WTC11 (cell line): ENCODE results near the gene PNMA6E. TPM values are rescaled to one million over a fixed set of nuclear protein-coding genes. Genes with fewer than 3 reads are reported as not detected.

Experiments used
- ATAC-seq: fragments of 200-7000 bp; cut with Tn5 transposase; 2 replicates; pipeline ENCODE4 v1.10.0; 2021; ENCODE audit warnings: mild to moderate bottlenecking, moderate library complexity
- CTCF ChIA-PET: fragments of 300-600 bp; sonication (Branson Sonifier 250); formaldehyde crosslinking; loops from one replicate; lab custom pipeline; 2021; ENCODE audit warnings: antibody characterized with exemption; lab: Charles Lee
- POLR2A ChIA-PET: fragments of 350-600 bp; sonication (Branson Sonifier 250); formaldehyde crosslinking; loops from one replicate; lab custom pipeline; 2021; ENCODE audit warnings: antibody characterized with exemption; lab: Charles Lee
- DNase-seq: peaks from one replicate; pipeline ENCODE4 v3.0.0; 2021; ENCODE audit warnings: low spot score
- H3K27ac Mint-ChIP-seq: 2 replicates; pipeline ENCODE4 v1.8.0; 2021; ENCODE audit warnings: mixed read lengths
- H3K27me3 Mint-ChIP-seq: 2 replicates; pipeline ENCODE4 v1.8.0; 2021; ENCODE audit warnings: low read depth, mild to moderate bottlenecking, moderate library complexity, mixed read lengths
- H3K36me3 Mint-ChIP-seq: 2 replicates; pipeline ENCODE4 v1.8.0; 2021; ENCODE audit warnings: mixed read lengths
- H3K4me1 Mint-ChIP-seq: 2 replicates; pipeline ENCODE4 v1.8.0; 2022; ENCODE audit warnings: mixed read lengths
- H3K4me3 Mint-ChIP-seq: 2 replicates; pipeline ENCODE4 v1.8.0; 2021; ENCODE audit warnings: mild to moderate bottlenecking, moderate library complexity, mixed read lengths
- H3K9me3 Mint-ChIP-seq: 2 replicates; pipeline ENCODE4 v1.8.0; 2021; ENCODE audit warnings: mixed read lengths
- CREB1 ChIP-seq: sonication (generic); formaldehyde crosslinking; IDR thresholded peaks from 2 replicates; pipeline ENCODE4 v1.8.0; 2023; ENCODE audit warnings: mild to moderate bottlenecking, missing genetic modification reagents
- CREM ChIP-seq: sonication (generic); formaldehyde crosslinking; IDR thresholded peaks from 2 replicates; pipeline ENCODE4 v1.8.1; 2022; ENCODE audit warnings: mild to moderate bottlenecking, missing genetic modification reagents, moderate library complexity
- EMX1 ChIP-seq: fragments of 250-450 bp; sonication (Bioruptor Pico); IDR thresholded peaks from 2 replicates; pipeline ENCODE4 v1.8.0; 2021; ENCODE audit warnings: mild to moderate bottlenecking
- ESRRA ChIP-seq: sonication (generic); formaldehyde crosslinking; IDR thresholded peaks from 2 replicates; pipeline ENCODE4 v1.8.1; 2022; ENCODE audit warnings: mild to moderate bottlenecking, missing genetic modification reagents, borderline replicate concordance
- FOXJ3 ChIP-seq: sonication (generic); formaldehyde crosslinking; IDR thresholded peaks from 2 replicates; pipeline ENCODE4 v1.9.0; 2021; ENCODE audit warnings: missing genetic modification reagents, mild to moderate bottlenecking, borderline replicate concordance
- IRF2 ChIP-seq: sonication (generic); formaldehyde crosslinking; IDR thresholded peaks from 2 replicates; pipeline ENCODE4 v1.8.0; 2022; ENCODE audit warnings: low read depth, missing genetic modification reagents, borderline replicate concordance
- JUN ChIP-seq: sonication (generic); formaldehyde crosslinking; IDR thresholded peaks from 2 replicates; pipeline ENCODE4 v1.8.0; 2023; ENCODE audit warnings: mild to moderate bottlenecking, missing genetic modification reagents
- NFATC4 ChIP-seq: fragments of 250-450 bp; sonication (Bioruptor Pico); IDR thresholded peaks from 2 replicates; pipeline ENCODE4 v1.9.0; 2021; ENCODE audit warnings: mild to moderate bottlenecking
- RELA ChIP-seq: sonication (generic); formaldehyde crosslinking; IDR thresholded peaks from 2 replicates; pipeline ENCODE4 v1.8.1; 2022; ENCODE audit warnings: missing genetic modification reagents, mild to moderate bottlenecking, borderline replicate concordance
- TCF7 ChIP-seq: sonication (generic); formaldehyde crosslinking; IDR thresholded peaks from 2 replicates; pipeline ENCODE4 v1.8.0; 2022; ENCODE audit warnings: mild to moderate bottlenecking, low read depth, missing genetic modification reagents, moderate library complexity
- TEAD1 ChIP-seq: sonication (generic); formaldehyde crosslinking; IDR thresholded peaks from 2 replicates; pipeline ENCODE4 v1.8.0; 2022; ENCODE audit warnings: mild to moderate bottlenecking, missing genetic modification reagents
- USF2 ChIP-seq: sonication (generic); formaldehyde crosslinking; IDR thresholded peaks from 2 replicates; pipeline ENCODE4 v1.8.1; 2023; ENCODE audit warnings: mild to moderate bottlenecking, missing genetic modification reagents, moderate library complexity
- ZMAT4 ChIP-seq: fragments of 250-450 bp; sonication (Bioruptor Pico); IDR thresholded peaks from 2 replicates; pipeline ENCODE4 v1.9.0; 2021; ENCODE audit warnings: mild to moderate bottlenecking
- ZNF219 ChIP-seq: sonication (generic); formaldehyde crosslinking; IDR thresholded peaks from 2 replicates; pipeline ENCODE4 v1.8.0; 2023; ENCODE audit warnings: missing genetic modification reagents, mild to moderate bottlenecking, borderline replicate concordance
- ZNF232 ChIP-seq: sonication (generic); formaldehyde crosslinking; IDR thresholded peaks from 2 replicates; pipeline ENCODE4 v1.8.0; 2022; ENCODE audit warnings: mild to moderate bottlenecking, missing genetic modification reagents
- ZNF317 ChIP-seq: sonication (generic); formaldehyde crosslinking; IDR thresholded peaks from 2 replicates; pipeline ENCODE4 v1.8.1; 2023; ENCODE audit warnings: low read depth, mild to moderate bottlenecking, moderate library complexity, missing genetic modification reagents, borderline replicate concordance
- ZNF396 ChIP-seq: fragments of 250-450 bp; sonication (Bioruptor Pico); IDR thresholded peaks from 2 replicates; pipeline ENCODE4 v1.8.0; 2021; ENCODE audit warnings: mild to moderate bottlenecking, moderate library complexity, borderline replicate concordance
- ZSCAN18 ChIP-seq: fragments of 250-450 bp; sonication (Bioruptor Pico); IDR thresholded peaks from 2 replicates; pipeline ENCODE4 v2.1.2; 2022; ENCODE audit warnings: mild to moderate bottlenecking, moderate library complexity
- total RNA-seq: library from RNA; stranded (reverse); gene quantifications from 3 replicates; pipeline ENCODE4 v1.2.3, GENCODE V29; 2021
- TF ChIP-seq, protein P1 (sequence below): sonication (generic); formaldehyde crosslinking; IDR thresholded peaks from 2 replicates; pipeline ENCODE4 v1.8.0; 2023; ENCODE audit warnings: missing genetic modification reagents, mild to moderate bottlenecking, borderline replicate concordance
- TF ChIP-seq, protein P2 (sequence below): sonication (generic); formaldehyde crosslinking; IDR thresholded peaks from 2 replicates; pipeline ENCODE4 v1.8.1; 2023; ENCODE audit warnings: mild to moderate bottlenecking, missing genetic modification reagents
- TF ChIP-seq, protein P3 (sequence below): sonication (generic); formaldehyde crosslinking; IDR thresholded peaks from 2 replicates; pipeline ENCODE4 v1.8.1; 2022; ENCODE audit warnings: mild to moderate bottlenecking, moderate library complexity, missing genetic modification reagents
- TF ChIP-seq, protein P4 (sequence below): sonication (generic); formaldehyde crosslinking; IDR thresholded peaks from 2 replicates; pipeline ENCODE4 v1.8.0; 2022; ENCODE audit warnings: mild to moderate bottlenecking, missing genetic modification reagents

Gene PNMA6E
- total RNA-seq, 1 experiment from 2014 or later = not detected

- no peaks in the 10 kb centered on the region for H3K4me1 Mint-ChIP-seq
- H3K36me3 Mint-ChIP-seq = no peaks in the 10 kb centered on the region
- peaks cover 3% of the 10 kb centered on the region; the same call in 1 of the 2 replicates for H3K9me3 Mint-ChIP-seq
- CTCF ChIA-PET = no interaction called here
- no peak overlapping the region for H3K27ac Mint-ChIP-seq
- peaks cover 3% of the 10 kb centered on the region for H3K27me3 Mint-ChIP-seq
- ATAC-seq (no peak), DNase-seq (no peak)
- no peak overlapping the region for H3K4me3 Mint-ChIP-seq
- TF ChIP-seq ESRRA (CRISPR knock-in tag) (no peak), JUN (CRISPR knock-in tag) (no peak), RELA (no peak), NFATC4 (no peak), TEAD1 (CRISPR knock-in tag) (no peak), ZMAT4 (no peak), CREM (CRISPR knock-in tag) (no peak), ZNF232 (no peak), EMX1 (CRISPR knock-in tag) (no peak), FOXJ3 (no peak)
- TF ChIP-seq, protein P1, sequence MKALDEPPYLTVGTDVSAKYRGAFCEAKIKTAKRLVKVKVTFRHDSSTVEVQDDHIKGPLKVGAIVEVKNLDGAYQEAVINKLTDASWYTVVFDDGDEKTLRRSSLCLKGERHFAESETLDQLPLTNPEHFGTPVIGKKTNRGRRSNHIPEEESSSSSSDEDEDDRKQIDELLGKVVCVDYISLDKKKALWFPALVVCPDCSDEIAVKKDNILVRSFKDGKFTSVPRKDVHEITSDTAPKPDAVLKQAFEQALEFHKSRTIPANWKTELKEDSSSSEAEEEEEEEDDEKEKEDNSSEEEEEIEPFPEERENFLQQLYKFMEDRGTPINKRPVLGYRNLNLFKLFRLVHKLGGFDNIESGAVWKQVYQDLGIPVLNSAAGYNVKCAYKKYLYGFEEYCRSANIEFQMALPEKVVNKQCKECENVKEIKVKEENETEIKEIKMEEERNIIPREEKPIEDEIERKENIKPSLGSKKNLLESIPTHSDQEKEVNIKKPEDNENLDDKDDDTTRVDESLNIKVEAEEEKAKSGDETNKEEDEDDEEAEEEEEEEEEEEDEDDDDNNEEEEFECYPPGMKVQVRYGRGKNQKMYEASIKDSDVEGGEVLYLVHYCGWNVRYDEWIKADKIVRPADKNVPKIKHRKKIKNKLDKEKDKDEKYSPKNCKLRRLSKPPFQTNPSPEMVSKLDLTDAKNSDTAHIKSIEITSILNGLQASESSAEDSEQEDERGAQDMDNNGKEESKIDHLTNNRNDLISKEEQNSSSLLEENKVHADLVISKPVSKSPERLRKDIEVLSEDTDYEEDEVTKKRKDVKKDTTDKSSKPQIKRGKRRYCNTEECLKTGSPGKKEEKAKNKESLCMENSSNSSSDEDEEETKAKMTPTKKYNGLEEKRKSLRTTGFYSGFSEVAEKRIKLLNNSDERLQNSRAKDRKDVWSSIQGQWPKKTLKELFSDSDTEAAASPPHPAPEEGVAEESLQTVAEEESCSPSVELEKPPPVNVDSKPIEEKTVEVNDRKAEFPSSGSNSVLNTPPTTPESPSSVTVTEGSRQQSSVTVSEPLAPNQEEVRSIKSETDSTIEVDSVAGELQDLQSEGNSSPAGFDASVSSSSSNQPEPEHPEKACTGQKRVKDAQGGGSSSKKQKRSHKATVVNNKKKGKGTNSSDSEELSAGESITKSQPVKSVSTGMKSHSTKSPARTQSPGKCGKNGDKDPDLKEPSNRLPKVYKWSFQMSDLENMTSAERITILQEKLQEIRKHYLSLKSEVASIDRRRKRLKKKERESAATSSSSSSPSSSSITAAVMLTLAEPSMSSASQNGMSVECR (CRISPR knock-in tag) = no peak
- TF ChIP-seq, all 79 proteins: peak for 0
- POLR2A ChIA-PET = no interaction called here
Observed at GRCh38 chrX:153366878-153367538, 34.1 kb downstream of the PNMA6E start.

DNA sequence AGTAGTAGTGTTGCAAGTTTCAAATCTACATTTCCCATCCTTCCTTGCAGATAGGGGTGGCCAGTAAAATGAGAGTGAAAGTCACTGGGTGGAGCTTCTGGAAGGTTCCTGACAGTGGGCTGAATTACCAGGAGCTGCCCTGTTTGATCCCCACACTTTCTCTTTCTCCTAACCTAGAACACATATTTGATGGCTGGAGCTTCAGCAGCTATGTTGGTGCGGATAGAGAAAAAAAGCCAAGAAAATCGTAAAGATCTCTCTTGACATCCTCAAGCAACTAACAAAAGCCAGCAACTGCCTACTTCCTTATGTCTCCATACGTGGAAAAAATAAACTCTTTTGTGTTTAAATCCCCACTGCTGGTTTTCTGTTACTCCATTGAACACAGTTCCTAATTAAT is 35.0 kb downstream of the PNMA6E start:
- TF ChIP-seq, protein P2, sequence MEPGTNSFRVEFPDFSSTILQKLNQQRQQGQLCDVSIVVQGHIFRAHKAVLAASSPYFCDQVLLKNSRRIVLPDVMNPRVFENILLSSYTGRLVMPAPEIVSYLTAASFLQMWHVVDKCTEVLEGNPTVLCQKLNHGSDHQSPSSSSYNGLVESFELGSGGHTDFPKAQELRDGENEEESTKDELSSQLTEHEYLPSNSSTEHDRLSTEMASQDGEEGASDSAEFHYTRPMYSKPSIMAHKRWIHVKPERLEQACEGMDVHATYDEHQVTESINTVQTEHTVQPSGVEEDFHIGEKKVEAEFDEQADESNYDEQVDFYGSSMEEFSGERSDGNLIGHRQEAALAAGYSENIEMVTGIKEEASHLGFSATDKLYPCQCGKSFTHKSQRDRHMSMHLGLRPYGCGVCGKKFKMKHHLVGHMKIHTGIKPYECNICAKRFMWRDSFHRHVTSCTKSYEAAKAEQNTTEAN (CRISPR knock-in tag) = no peak
- CTCF ChIA-PET = no interaction called here
- POLR2A ChIA-PET = no interaction called here
- H3K27me3 Mint-ChIP-seq = peaks cover 3% of the 10 kb centered on the region
- peaks cover 3% of the 10 kb centered on the region; the same call in 1 of the 2 replicates for H3K9me3 Mint-ChIP-seq
- no peak overlapping the region for H3K27ac Mint-ChIP-seq
- H3K4me1 Mint-ChIP-seq = no peaks in the 10 kb centered on the region
- H3K4me3 Mint-ChIP-seq = no peak overlapping the region
- no peaks in the 10 kb centered on the region for H3K36me3 Mint-ChIP-seq
- ATAC-seq (no peak), DNase-seq (no peak)

GRCh38 chrX:153365670-153366069 is 35.5 kb downstream of the PNMA6E start:
- ChIA-PET POLR2A (no interaction called here), CTCF (no interaction called here)
- no peaks in the 10 kb centered on the region for H3K4me1 Mint-ChIP-seq
- DNase-seq = no peak
- peaks cover 3% of the 10 kb centered on the region for H3K27me3 Mint-ChIP-seq
- H3K4me3 Mint-ChIP-seq = no peak overlapping the region
- H3K9me3 Mint-ChIP-seq = peaks cover 3% of the 10 kb centered on the region; the same call in 1 of the 2 replicates
- H3K27ac Mint-ChIP-seq = no peak overlapping the region
- no peaks in the 10 kb centered on the region for H3K36me3 Mint-ChIP-seq
- ATAC-seq = no peak
- TF ChIP-seq ZSCAN18 (CRISPR knock-in tag) (no peak), ZNF317 (CRISPR knock-in tag) (no peak), IRF2 (CRISPR knock-in tag) (no peak), TCF7 (CRISPR knock-in tag) (no peak), USF2 (CRISPR knock-in tag) (no peak), ZNF219 (no peak), ESRRA (CRISPR knock-in tag) (no peak), ZNF396 (CRISPR knock-in tag) (no peak), CREB1 (CRISPR knock-in tag) (no peak)
- TF ChIP-seq, protein P3, sequence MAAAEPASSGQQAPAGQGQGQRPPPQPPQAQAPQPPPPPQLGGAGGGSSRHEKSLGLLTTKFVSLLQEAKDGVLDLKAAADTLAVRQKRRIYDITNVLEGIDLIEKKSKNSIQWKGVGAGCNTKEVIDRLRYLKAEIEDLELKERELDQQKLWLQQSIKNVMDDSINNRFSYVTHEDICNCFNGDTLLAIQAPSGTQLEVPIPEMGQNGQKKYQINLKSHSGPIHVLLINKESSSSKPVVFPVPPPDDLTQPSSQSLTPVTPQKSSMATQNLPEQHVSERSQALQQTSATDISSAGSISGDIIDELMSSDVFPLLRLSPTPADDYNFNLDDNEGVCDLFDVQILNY (CRISPR knock-in tag) = no peak
- TF ChIP-seq, protein P4, sequence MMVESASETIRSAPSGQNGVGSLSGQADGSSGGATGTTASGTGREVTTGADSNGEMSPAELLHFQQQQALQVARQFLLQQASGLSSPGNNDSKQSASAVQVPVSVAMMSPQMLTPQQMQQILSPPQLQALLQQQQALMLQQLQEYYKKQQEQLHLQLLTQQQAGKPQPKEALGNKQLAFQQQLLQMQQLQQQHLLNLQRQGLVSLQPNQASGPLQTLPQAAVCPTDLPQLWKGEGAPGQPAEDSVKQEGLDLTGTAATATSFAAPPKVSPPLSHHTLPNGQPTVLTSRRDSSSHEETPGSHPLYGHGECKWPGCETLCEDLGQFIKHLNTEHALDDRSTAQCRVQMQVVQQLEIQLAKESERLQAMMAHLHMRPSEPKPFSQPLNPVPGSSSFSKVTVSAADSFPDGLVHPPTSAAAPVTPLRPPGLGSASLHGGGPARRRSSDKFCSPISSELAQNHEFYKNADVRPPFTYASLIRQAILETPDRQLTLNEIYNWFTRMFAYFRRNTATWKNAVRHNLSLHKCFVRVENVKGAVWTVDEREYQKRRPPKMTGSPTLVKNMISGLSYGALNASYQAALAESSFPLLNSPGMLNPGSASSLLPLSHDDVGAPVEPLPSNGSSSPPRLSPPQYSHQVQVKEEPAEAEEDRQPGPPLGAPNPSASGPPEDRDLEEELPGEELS = no peak
